GM18519 (cell line): ENCODE results near the gene SLC25A22.

Experiments
- ATAC-seq: cut with Tn5 transposase; IDR thresholded peaks from one replicate; pipeline ENCODE4 v1.9.1; 2021; ENCODE audit warnings: mild to moderate bottlenecking, moderate library complexity; ENCODE audit not compliant: unreplicated experiment, low FRiP score

Gene SLC25A22

GRCh38 chr11:761526-762108 lies 36.5 kb downstream of the SLC25A22 start:
- ATAC-seq: no peak

DNA sequence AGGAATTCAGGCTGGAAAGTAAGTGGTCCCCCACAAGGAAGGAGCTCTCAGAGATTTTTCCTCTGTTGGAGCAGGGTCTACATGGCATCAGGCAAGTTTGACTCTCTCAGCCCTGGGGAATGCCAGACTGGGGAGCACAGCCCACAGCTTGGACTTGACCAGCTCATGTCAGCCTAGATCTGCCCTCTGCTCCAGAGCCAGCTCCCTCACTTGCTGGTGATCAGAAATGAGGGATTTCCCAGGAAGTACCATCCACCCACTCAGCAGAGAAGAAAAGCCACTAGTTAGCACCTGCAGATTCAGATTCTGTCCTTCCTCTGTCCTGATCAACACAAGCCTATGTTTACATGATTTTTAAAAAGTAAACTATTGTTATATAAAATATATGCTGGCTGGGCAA lies 37.8 kb downstream of the SLC25A22 start:
- no peak for ATAC-seq

DNA sequence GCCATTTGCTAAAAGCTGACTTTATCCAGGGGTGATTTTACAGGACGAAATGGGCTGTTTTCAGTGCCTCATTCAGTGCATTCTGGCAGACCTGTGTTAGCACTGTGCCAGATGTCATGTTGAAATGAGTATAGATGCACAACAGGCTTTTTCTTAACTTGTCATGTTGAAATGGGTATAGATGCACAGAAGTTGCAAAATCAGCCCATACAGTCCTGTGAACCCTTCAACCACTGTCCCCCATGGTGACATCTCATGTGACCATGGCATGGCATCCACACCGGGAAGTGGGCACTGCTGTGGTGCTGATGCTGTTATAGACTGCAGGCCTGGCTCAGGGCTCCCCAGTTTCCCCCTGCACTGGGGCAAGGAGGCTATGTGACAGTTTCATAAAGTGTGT lies 48.4 kb downstream of the SLC25A22 start:
- no peak for ATAC-seq

GRCh38 chr11:748007-748359 lies 50.1 kb downstream of the SLC25A22 start:
- no peak for ATAC-seq

DNA sequence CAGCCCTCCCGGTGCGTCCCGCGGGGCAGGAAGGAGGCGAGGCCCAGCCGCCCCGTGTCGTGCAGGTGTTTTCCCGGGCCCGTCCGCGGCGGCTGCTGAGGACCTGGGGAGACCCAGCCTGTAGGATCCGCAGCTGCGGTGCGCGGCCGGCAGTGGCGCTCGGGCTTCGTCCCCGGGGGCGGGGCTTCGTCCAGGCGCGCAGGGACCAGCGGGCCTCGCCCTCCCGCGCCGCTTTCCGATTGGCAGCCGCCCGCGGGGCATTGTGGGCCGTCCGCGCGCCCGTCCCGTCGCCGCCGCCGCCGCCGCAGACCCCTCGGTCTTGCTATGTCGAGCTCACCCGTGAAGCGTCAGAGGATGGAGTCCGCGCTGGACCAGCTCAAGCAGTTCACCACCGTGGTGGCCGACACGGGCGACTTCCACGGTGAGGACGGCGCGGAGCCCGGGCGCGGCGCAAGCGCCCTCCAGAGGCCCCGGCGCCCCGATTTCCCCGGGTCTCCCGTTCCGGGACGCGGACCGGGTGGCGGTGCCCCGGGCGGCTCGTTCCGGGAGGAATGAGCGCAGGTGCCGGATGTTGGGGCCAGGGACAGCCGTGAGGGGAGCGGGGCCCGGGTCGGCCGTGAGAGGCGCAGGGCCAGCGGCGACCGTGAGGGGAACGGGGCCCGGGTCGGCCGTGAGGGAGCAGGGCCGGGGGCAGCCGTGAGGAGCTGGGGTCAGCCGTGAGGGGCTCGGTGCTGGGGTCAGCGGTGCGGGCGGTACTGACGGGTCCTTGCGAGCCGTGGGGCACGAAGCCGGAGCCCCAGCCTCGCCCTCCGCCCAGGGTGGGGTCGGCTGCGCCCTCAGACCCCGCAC lies 50.7 kb downstream of the SLC25A22 start, which contains the start of gene TALDO1:
TSS of gene TALDO1 (plus strand) at position 307 of the 849 bp plus-strand sequence. CDS start at position 325, 18 bp downstream.
- peak; percentile 75 for ATAC-seq

DNA sequence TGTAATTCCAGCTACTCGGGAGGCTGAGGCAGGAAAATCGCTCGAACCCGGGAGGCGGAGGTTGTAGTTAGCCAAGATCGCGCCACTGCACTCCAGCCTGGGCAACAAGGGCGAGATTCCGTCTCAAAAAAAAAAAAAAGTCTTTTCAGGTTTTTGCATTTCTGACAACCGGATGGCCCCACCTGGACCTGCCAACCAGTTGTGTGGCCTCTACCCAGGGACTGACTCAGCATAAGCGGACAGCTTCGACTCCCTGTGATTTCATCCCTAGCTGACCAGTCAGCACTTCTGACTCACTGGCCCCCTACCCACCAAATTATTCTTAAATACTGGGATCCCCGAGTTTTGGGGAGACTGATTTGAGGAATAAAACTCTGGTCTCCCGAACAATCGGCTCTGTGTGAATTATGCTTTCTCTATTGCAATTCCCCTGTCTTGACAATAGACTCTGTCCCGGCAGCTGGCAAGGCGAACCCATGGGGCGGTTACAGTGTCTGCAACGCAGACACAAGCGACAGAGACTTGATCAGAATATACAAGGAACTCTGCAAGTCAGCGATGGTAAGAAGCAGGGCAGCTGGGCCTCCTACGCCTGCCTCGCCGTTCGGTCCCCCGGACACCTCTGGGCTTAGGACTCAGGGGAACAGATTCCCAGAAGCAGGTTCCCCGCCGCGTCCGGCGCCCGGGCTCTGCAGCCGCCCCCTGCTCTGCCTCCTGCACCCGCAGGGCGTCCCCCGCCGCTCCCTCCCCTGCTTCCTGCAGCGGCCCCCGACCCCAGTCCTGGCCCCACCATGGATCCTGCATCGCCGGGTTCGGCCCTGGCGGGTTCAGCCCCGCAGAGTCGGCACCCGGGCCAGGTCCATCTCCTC lies 51.6 kb downstream of the SLC25A22 start:
- peak; percentile 9 for ATAC-seq

GRCh38 chr11:745428-745827 lies 52.7 kb downstream of the SLC25A22 start:
- ATAC-seq: no peak

GRCh38 chr11:742571-743201 lies 55.4 kb downstream of the SLC25A22 start:
- ATAC-seq: no peak

DNA sequence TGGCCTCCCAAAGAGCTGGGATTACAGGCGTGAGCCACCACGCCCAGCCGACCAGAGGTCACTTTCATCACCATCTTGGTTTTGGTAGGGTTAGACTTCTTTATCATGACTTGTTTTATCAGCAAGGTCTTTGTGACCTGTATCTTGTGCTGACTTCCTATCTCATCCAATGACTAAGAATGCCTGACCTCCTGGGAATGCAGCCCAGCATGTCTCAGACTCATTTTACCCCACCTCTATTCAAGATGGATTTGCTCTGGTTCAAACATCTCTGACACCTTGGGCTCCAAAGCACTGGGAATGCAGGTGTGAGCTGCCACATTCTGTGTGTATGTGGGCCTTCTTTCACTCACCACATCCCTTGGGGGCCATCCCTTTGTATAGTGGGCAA lies 55.9 kb downstream of the SLC25A22 start:
- ATAC-seq: no peak
